ENCODE results near the gene DCST2.

GRCh38 chr1:155002464-155003226, 30.9 kb downstream of the DCST2 start, which contains the start of gene ZBTB7B:
- TF ChIP-seq CTCF (IDR thresholded peaks at IDR 0.05), result peak in 2 of 4 experiments; percentile 18 to 21
- no peak for TF ChIP-seq POLR2AphosphoS5 (IDR thresholded peaks at IDR 0.05)
- TF ChIP-seq POLR2A (IDR thresholded peaks at IDR 0.05), result peak in 1 of 2 donors; percentile 20
